Peyer's patch (tissue), 4 donors: ENCODE data around the gene FRMPD1. TPM values are rescaled to one million over a fixed set of nuclear protein-coding genes. Genes with fewer than 3 reads are reported as not detected.

Source experiments
- DNase-seq, 3 donors: peaks; one replicate each; pipeline ENCODE4 v3.0.0-alpha.2; 2017 to 2019
- H3K27ac ChIP-seq, 4 donors: fragments of 200-600 bp; sonication (generic); one replicate each; pipeline ENCODE4 v1.5.1; 2016 to 2019
- H3K27me3 ChIP-seq, 2 donors: fragments of 200-600 bp; sonication (generic); one replicate each; pipeline ENCODE4 v1.5.1; 2019
- H3K36me3 ChIP-seq, 3 donors: fragments of 200-600 bp; sonication (generic); one replicate each; pipeline ENCODE4 v1.5.1; 2016 to 2019
- H3K4me1 ChIP-seq, 4 donors: fragments of 200-600 bp; sonication (generic); one replicate each; pipeline ENCODE4 v1.5.1; 2016 to 2019
- H3K4me3 ChIP-seq, 4 donors: fragments of 200-600 bp; sonication (generic); 1 replicate in 3 of 4; 2 replicates in 1 of 4; pipeline ENCODE4 v1.5.1; 2016 to 2019; ENCODE audit warnings: mild to moderate bottlenecking in 1 of 4
- H3K9me3 ChIP-seq, 4 donors: fragments of 200-600 bp; sonication (generic); one replicate each; pipeline ENCODE4 v1.5.1; 2016 to 2019; ENCODE audit warnings: mild to moderate bottlenecking in 1 of 4
- POLR2A ChIP-seq, 2 donors: fragments of 450-650 bp; IDR thresholded peaks; one replicate each; pipeline ENCODE4 v1.5.1; 2017; ENCODE audit warnings: antibody characterized with exemption in 2 of 2, mild to moderate bottlenecking in 2 of 2, moderate library complexity in 2 of 2
- total RNA-seq, 4 donors: library from RNA; depleted of rRNA; stranded (reverse); fragments of >200 nt; gene quantifications; one replicate each; pipeline ENCODE4 v1.1.0, GENCODE V29; 2016
- TF ChIP-seq, protein P1 (sequence below), 6 experiments: fragments of 450-650 bp in 4 of 6; fragments of 200-600 bp in 2 of 6; sonication (generic) in 1 of 6; IDR thresholded peaks; one replicate each; pipeline ENCODE4 v1.5.1; 2017 to 2019; ENCODE audit warnings: antibody characterized with exemption in 6 of 6, mild to moderate bottlenecking in 3 of 6, moderate library complexity in 1 of 6

FRMPD1 gene
- total RNA-seq, 4 donors from 2014 or later = 0.40 TPM; not detected in 3

DNA sequence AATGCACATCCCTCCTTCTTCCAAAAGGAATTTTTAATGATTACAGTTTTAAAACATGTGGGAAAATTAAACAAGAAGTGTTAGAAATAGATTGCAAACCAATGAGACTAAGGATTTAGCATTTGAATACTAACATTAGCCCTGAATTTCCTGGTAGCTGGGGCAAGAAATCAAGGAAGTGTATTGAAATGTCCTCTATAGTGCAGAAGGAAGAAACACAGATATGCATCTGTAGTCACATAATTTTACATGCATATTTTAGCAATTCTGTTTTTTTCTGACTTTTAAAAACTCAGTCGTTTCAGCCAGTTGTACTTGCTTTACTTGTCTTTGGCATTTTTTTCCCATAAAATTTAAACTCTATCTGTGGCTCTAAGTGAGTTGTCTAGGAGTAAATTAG, 45.8 kb downstream of the FRMPD1 start:
- no peaks in the 10 kb centered on the region for H3K4me1 ChIP-seq
- H3K36me3 ChIP-seq = no peaks in the 10 kb centered on the region
- H3K27ac ChIP-seq = no peak overlapping the region
- no peak overlapping the region for H3K4me3 ChIP-seq
- TF ChIP-seq, protein P1, sequence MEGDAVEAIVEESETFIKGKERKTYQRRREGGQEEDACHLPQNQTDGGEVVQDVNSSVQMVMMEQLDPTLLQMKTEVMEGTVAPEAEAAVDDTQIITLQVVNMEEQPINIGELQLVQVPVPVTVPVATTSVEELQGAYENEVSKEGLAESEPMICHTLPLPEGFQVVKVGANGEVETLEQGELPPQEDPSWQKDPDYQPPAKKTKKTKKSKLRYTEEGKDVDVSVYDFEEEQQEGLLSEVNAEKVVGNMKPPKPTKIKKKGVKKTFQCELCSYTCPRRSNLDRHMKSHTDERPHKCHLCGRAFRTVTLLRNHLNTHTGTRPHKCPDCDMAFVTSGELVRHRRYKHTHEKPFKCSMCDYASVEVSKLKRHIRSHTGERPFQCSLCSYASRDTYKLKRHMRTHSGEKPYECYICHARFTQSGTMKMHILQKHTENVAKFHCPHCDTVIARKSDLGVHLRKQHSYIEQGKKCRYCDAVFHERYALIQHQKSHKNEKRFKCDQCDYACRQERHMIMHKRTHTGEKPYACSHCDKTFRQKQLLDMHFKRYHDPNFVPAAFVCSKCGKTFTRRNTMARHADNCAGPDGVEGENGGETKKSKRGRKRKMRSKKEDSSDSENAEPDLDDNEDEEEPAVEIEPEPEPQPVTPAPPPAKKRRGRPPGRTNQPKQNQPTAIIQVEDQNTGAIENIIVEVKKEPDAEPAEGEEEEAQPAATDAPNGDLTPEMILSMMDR (IDR thresholded peaks at IDR 0.05) = no peak
- TF ChIP-seq POLR2A (IDR thresholded peaks at IDR 0.05) = no peak
- no peaks in the 10 kb centered on the region for H3K9me3 ChIP-seq
- DNase-seq = no peak
- no peaks in the 10 kb centered on the region for H3K27me3 ChIP-seq

DNA sequence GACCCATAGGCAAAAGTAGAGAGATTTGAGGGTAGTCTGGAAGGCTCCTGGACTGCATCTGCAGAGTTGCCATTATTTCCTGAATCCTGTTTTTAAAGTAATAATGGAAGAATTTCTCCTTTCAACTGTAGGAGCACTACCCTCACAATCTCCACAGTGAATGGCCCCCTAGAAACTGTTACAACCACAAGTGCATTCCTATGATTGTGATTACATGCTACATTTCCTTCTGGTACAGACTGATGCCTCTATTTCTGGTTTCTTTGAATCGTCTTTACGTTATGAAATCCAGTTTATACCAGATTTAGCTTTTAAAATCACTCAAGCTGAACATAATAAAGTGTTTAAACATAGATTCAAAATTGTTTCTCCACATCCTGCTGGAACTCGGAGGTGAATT, 49.4 kb downstream of the FRMPD1 start:
- Histone ChIP-seq H3K4me1 (no peaks in the 10 kb centered on the region), H3K36me3 (no peaks in the 10 kb centered on the region), H3K27me3 (no peaks in the 10 kb centered on the region), H3K4me3 (no peak overlapping the region), H3K9me3 (no peaks in the 10 kb centered on the region), H3K27ac (no peak overlapping the region)
- no peak for DNase-seq
- TF ChIP-seq, protein P1 (IDR thresholded peaks at IDR 0.05) = no peak
- no peak for TF ChIP-seq POLR2A (IDR thresholded peaks at IDR 0.05)

DNA sequence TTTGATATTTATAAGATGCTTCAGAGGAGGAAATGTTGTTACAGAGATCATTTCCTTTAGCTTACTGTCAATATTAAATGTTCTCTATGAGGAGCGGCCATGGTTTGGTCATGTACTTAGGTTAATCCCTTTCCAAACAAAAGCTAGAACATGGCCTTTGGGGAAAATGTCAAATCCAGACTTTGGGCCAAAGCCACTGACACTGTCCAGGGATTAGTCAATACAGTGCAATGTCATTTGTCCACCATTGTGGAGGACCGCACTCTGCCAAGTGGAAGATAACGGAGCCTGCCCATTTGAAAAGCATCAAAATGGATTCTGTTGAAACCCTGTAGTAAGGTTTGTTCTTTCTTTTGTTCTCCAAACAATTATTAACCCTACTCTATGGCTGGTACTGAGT, 50.1 kb downstream of the FRMPD1 start:
- DNase-seq = no peak
- Histone ChIP-seq H3K27me3 (no peaks in the 10 kb centered on the region), H3K27ac (no peak overlapping the region), H3K36me3 (no peaks in the 10 kb centered on the region), H3K4me1 (no peaks in the 10 kb centered on the region), H3K9me3 (no peaks in the 10 kb centered on the region), H3K4me3 (no peak overlapping the region)
- TF ChIP-seq, protein P1 (IDR thresholded peaks at IDR 0.05) = no peak
- TF ChIP-seq POLR2A (IDR thresholded peaks at IDR 0.05) = no peak

DNA sequence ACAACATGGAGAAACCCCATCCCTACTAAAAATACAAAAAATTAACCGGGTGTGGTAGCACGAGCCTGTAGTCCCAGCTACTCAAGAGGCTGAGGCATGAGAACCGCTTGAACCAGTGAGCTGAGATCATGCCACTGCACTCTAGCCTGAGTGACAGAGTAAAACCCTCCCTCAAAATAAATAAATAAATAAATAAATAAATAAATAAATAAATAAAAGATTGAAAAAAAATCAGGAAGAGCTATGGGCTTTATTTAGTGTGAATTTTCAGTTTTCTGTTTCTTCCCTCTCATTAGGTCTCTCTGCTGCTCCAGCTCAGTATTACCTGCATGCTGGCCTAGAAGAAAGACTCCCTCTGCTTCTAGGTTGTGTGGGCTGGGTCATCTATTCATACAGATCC, 55.0 kb downstream of the FRMPD1 start:
- TF ChIP-seq, protein P1 (IDR thresholded peaks at IDR 0.05) = no peak
- TF ChIP-seq POLR2A (IDR thresholded peaks at IDR 0.05) = no peak
- Histone ChIP-seq H3K4me1 (no peaks in the 10 kb centered on the region), H3K36me3 (no peaks in the 10 kb centered on the region), H3K9me3 (no peaks in the 10 kb centered on the region), H3K4me3 (no peak overlapping the region), H3K27me3 (no peaks in the 10 kb centered on the region), H3K27ac (no peak overlapping the region)
- no peak for DNase-seq

- H3K36me3 ChIP-seq = no peaks in the 10 kb centered on the region
- H3K27me3 ChIP-seq = no peaks in the 10 kb centered on the region
- H3K4me1 ChIP-seq = no peaks in the 10 kb centered on the region
- DNase-seq = no peak
- no peak overlapping the region for H3K27ac ChIP-seq
- TF ChIP-seq, protein P1 (IDR thresholded peaks at IDR 0.05) = no peak
- no peak for TF ChIP-seq POLR2A (IDR thresholded peaks at IDR 0.05)
- no peak overlapping the region for H3K4me3 ChIP-seq
- no peaks in the 10 kb centered on the region for H3K9me3 ChIP-seq
Measured at GRCh38 chr9:37706290-37706689, 55.5 kb downstream of the FRMPD1 start.

DNA sequence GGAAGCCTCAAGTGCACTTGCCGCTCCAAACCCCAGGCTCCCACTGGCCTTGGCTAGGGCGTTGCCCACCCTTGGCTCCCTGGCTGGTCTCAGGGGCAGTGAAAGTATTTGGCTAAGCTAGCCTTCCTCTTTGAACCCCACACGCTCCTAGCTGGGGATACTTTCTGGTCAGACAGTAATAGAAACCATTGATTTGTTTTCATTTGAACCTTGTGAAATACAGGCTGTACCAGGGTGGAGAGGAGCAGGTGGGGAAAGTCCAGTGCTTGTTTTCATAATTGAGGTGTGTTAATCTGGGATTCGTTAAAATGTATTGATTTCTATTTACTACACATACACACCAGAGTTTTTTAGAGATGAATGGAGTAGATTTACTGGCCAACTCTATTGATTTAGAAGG, 57.0 kb downstream of the FRMPD1 start:
- Histone ChIP-seq H3K27me3 (no peaks in the 10 kb centered on the region), H3K27ac (no peak overlapping the region), H3K36me3 (no peaks in the 10 kb centered on the region), H3K4me3 (no peak overlapping the region), H3K9me3 (no peaks in the 10 kb centered on the region), H3K4me1 (no peaks in the 10 kb centered on the region)
- no peak for TF ChIP-seq POLR2A (IDR thresholded peaks at IDR 0.05)
- TF ChIP-seq, protein P1 (IDR thresholded peaks at IDR 0.05) = no peak
- no peak for DNase-seq
